H9 (cell line): Measurements from ENCODE around the gene PTRH1. TPM values are rescaled to one million over a fixed set of nuclear protein-coding genes. Genes with fewer than 3 reads are reported as not detected.

Source experiments
- DNase-seq: peaks from one replicate; pipeline ENCODE4 v3.0.0-alpha.2; 2017
- H2AFZ ChIP-seq: one replicate; pipeline ENCODE4 v1.6.1; 2013; ENCODE audit warnings: mild to moderate bottlenecking, low read length, control low read depth, moderate library complexity
- H2AK5ac ChIP-seq: 2 replicates; pipeline ENCODE4 v1.6.1; 2013; ENCODE audit warnings: low read length, control low read depth, mixed read lengths; ENCODE audit not compliant: insufficient read length
- H2BK120ac ChIP-seq: one replicate; pipeline ENCODE4 v1.6.1; 2013; ENCODE audit warnings: low read depth, mild to moderate bottlenecking, low read length, control low read depth, inconsistent platforms; ENCODE audit not compliant: poor library complexity, severe bottlenecking
- H2BK12ac ChIP-seq: 2 replicates; pipeline ENCODE4 v1.6.1; 2013; ENCODE audit warnings: low read length, control low read depth, mixed read lengths, low read depth; ENCODE audit not compliant: insufficient read length
- H2BK15ac ChIP-seq: 2 replicates; pipeline ENCODE4 v1.6.1; 2013; ENCODE audit warnings: low read depth, low read length, control low read depth
- H2BK20ac ChIP-seq: one replicate; pipeline ENCODE4 v1.6.1; 2013; ENCODE audit warnings: low read depth, mild to moderate bottlenecking, low read length, control low read depth, inconsistent platforms; ENCODE audit not compliant: poor library complexity, severe bottlenecking
- H2BK5ac ChIP-seq: 2 replicates; pipeline ENCODE4 v1.6.1; 2013; ENCODE audit warnings: low read length, control low read depth, mixed read lengths; ENCODE audit not compliant: insufficient read length
- H3K14ac ChIP-seq: 2 replicates; pipeline ENCODE4 v1.6.1; 2013; ENCODE audit warnings: low read length, control low read depth; ENCODE audit not compliant: insufficient read depth
- H3K18ac ChIP-seq: 2 replicates; pipeline ENCODE4 v1.6.1; 2013; ENCODE audit warnings: low read depth, mild to moderate bottlenecking, mixed read lengths, low read length, control low read depth; ENCODE audit not compliant: insufficient read length
- H3K23ac ChIP-seq: 2 replicates; pipeline ENCODE4 v1.6.1; 2013; ENCODE audit warnings: low read length, control low read depth, mixed read lengths, low read depth; ENCODE audit not compliant: insufficient read length
- H3K23me2 ChIP-seq: 2 replicates; pipeline ENCODE4 v1.6.1; 2013; ENCODE audit warnings: low read depth, mild to moderate bottlenecking, mixed read lengths, low read length, control low read depth; ENCODE audit not compliant: insufficient read length, poor library complexity, severe bottlenecking
- H3K27ac ChIP-seq: 2 replicates; pipeline ENCODE4 v1.5.1; 2013; ENCODE audit warnings: low read length, control low read depth, mixed read lengths, low read depth; ENCODE audit not compliant: insufficient read length
- H3K27me3 ChIP-seq: 2 replicates; pipeline ENCODE4 v1.6.1; 2013; ENCODE audit warnings: low read length, control low read depth, inconsistent platforms; ENCODE audit not compliant: insufficient read depth
- H3K4ac ChIP-seq: 2 replicates; pipeline ENCODE4 v1.6.1; 2013; ENCODE audit warnings: low read depth, mild to moderate bottlenecking, control low read depth, inconsistent platforms, low read length, moderate library complexity
- H3K4me1 ChIP-seq: 2 replicates; pipeline ENCODE4 v1.6.1; 2013; ENCODE audit warnings: low read length, control low read depth, inconsistent platforms; ENCODE audit not compliant: insufficient read depth
- H3K4me2 ChIP-seq: 2 replicates; pipeline ENCODE4 v1.6.1; 2013; ENCODE audit warnings: low read length, control low read depth, mixed read lengths; ENCODE audit not compliant: insufficient read length, insufficient read depth
- H3K56ac ChIP-seq: 2 replicates; pipeline ENCODE4 v1.6.1; 2013; ENCODE audit warnings: low read depth, mild to moderate bottlenecking, mixed read lengths, low read length, control low read depth; ENCODE audit not compliant: insufficient read length
- H3K79me1 ChIP-seq: 2 replicates; pipeline ENCODE4 v1.6.1; 2013; ENCODE audit warnings: low read depth, mild to moderate bottlenecking, moderate library complexity, low read length, control low read depth, inconsistent platforms; ENCODE audit not compliant: insufficient read depth, poor library complexity, severe bottlenecking
- H3K79me2 ChIP-seq: 2 replicates; pipeline ENCODE4 v1.6.1; 2013; ENCODE audit warnings: low read length, control low read depth, inconsistent platforms; ENCODE audit not compliant: insufficient read depth
- H3K9ac ChIP-seq: 2 replicates; pipeline ENCODE4 v1.6.1; 2013; ENCODE audit warnings: low read length, control low read depth, mixed read lengths; ENCODE audit not compliant: insufficient read length; ENCODE audit errors: extremely low read depth
- H3K9me3 ChIP-seq: one replicate; pipeline ENCODE4 v1.6.1; 2013; ENCODE audit warnings: low read depth, low read length, inconsistent platforms; ENCODE audit not compliant: control insufficient read depth
- H3T11ph ChIP-seq: one replicate; pipeline ENCODE4 v1.6.1; 2013; ENCODE audit warnings: mild to moderate bottlenecking, low read length, control low read depth, inconsistent platforms
- H4K20me1 ChIP-seq: one replicate; pipeline ENCODE4 v1.6.1; 2013; ENCODE audit not compliant: control insufficient read depth, insufficient read length, insufficient read depth
- H4K5ac ChIP-seq: 2 replicates; pipeline ENCODE4 v1.6.1; 2013; ENCODE audit warnings: low read depth, mild to moderate bottlenecking, mixed read lengths, low read length, control low read depth; ENCODE audit not compliant: insufficient read length
- H4K8ac ChIP-seq: replicated peaks from 2 replicates; pipeline ENCODE4 v1.6.1; 2013; ENCODE audit warnings: low read length, control low read depth, mixed read lengths, low read depth; ENCODE audit not compliant: insufficient read length
- H4K91ac ChIP-seq: 2 replicates; pipeline ENCODE4 v1.6.1; 2013; ENCODE audit warnings: low read depth, mild to moderate bottlenecking, moderate library complexity, mixed read lengths, low read length, control low read depth; ENCODE audit not compliant: insufficient read length
- H3K27ac Mint-ChIP-seq, 3 experiments: 2 replicates in 2 of 3; 3 replicates in 1 of 3; pipeline ENCODE4 v1.8.0; 2020 to 2021; ENCODE audit warnings: mixed read lengths in 3 of 3, mild to moderate bottlenecking in 1 of 3, moderate library complexity in 1 of 3
- H3K27me3 Mint-ChIP-seq: 2 replicates; pipeline ENCODE4 v1.8.0; 2021; ENCODE audit warnings: low read depth, mild to moderate bottlenecking, moderate library complexity, mixed read lengths
- H3K36me3 Mint-ChIP-seq, 3 experiments: 2 replicates in 2 of 3; 3 replicates in 1 of 3; pipeline ENCODE4 v1.8.0; 2020 to 2021; ENCODE audit warnings: low read depth in 3 of 3, mixed read lengths in 3 of 3; ENCODE audit not compliant: insufficient read depth in 1 of 3
- H3K4me1 Mint-ChIP-seq, 2 experiments: 2 replicates each; pipeline ENCODE4 v1.8.0; 2020; ENCODE audit warnings: mixed read lengths in 2 of 2
- H3K4me3 Mint-ChIP-seq, 2 experiments: 2 replicates in 1 of 2; 3 replicates in 1 of 2; pipeline ENCODE4 v1.8.0; 2020 to 2021; ENCODE audit warnings: mild to moderate bottlenecking in 2 of 2, mixed read lengths in 2 of 2, moderate library complexity in 1 of 2
- H3K9me3 Mint-ChIP-seq, 2 experiments: 2 replicates in 1 of 2; 3 replicates in 1 of 2; pipeline ENCODE4 v1.8.0; 2020; ENCODE audit warnings: mild to moderate bottlenecking in 2 of 2, mixed read lengths in 2 of 2, moderate library complexity in 1 of 2
- CTCF ChIP-seq: fragments of 200-600 bp; sonication (generic); conservative IDR thresholded peaks from 3 replicates; pipeline ENCODE4 v1.8.0; 2021; ENCODE audit warnings: antibody characterized with exemption, mild to moderate bottlenecking
- WGBS: extraction: QIAGEN DNeasy Blood & Tissue Kit; methylation state at CpG from one replicate; pipeline ENCODE4 v1.1.7; 2013; ENCODE audit warnings: missing lambda C conversion rate, low lambda C conversion rate, mixed read lengths; ENCODE audit not compliant: insufficient read length; ENCODE audit errors: extremely low coverage; 5-methylcytosine and 5-hydroxymethylcytosine counted together
- total RNA-seq: library from RNA; stranded (reverse); gene quantifications from 2 replicates; pipeline ENCODE4 v1.2.1, GENCODE V29; 2021

PTRH1 gene
- total RNA-seq, 1 experiment from 2014 or later: 10.9 TPM

DNA sequence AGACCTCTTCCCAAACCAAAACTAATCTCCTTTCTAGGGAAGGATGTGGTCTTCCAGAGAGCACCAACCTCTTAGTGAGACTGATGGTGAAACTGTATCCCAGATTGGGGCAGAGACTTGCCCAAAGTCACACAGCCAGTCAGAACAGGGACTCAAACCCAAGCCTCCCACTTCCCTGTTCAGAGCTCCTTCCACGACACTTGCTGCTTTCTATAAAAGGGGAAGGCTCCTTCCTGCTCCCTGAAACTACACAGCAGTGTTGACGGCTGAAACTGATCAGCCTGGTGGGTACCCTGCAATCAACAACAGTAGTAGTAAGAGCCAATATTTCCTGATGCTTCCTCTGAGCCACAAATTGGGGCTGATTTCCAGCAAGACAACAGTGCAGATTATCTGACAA is 18.2 kb upstream of the PTRH1 start:
- H3K4ac ChIP-seq: no peak overlapping the region
- no peaks in the 10 kb centered on the region for H3K4me1 ChIP-seq
- H2BK120ac ChIP-seq: no peak overlapping the region
- no peak overlapping the region for H2BK12ac ChIP-seq
- H3K36me3 Mint-ChIP-seq: no peaks in the 10 kb centered on the region; a peak in 1 of 7 replicates
- H2AFZ ChIP-seq: no peak overlapping the region
- no peaks in the 10 kb centered on the region for H3K9me3 Mint-ChIP-seq
- no peak overlapping the region for H3K27ac ChIP-seq
- no peak overlapping the region for H3K27ac Mint-ChIP-seq
- H3T11ph ChIP-seq: no peak overlapping the region
- H2BK20ac ChIP-seq: no peak overlapping the region
- no peak overlapping the region for H3K9ac ChIP-seq
- no peaks in the 10 kb centered on the region for H3K23me2 ChIP-seq
- no peak overlapping the region for H4K5ac ChIP-seq
- WGBS: no CpG with 5 or more reads among the region's 2 CpGs
- no peak overlapping the region for H3K56ac ChIP-seq
- no peaks in the 10 kb centered on the region for H3K79me2 ChIP-seq
- H3K9me3 ChIP-seq: no peaks in the 10 kb centered on the region
- no peak overlapping the region for H4K91ac ChIP-seq
- no peak for DNase-seq
- H3K79me1 ChIP-seq: no peaks in the 10 kb centered on the region
- H2BK5ac ChIP-seq: no peak overlapping the region
- no peak overlapping the region for H3K14ac ChIP-seq
- H3K4me3 Mint-ChIP-seq: no peak overlapping the region; a peak in 1 of 5 replicates
- peaks cover 9 to 10% of the 10 kb centered on the region in 2 experiments for H3K4me1 Mint-ChIP-seq
- H2AK5ac ChIP-seq: no peak overlapping the region
- H3K18ac ChIP-seq: no peak overlapping the region
- H3K27me3 Mint-ChIP-seq: peaks cover 13% of the 10 kb centered on the region
- no peak overlapping the region for H4K8ac ChIP-seq
- H3K27me3 ChIP-seq: no peaks in the 10 kb centered on the region
- no peak overlapping the region for H2BK15ac ChIP-seq
- no peak for TF ChIP-seq CTCF
- no peaks in the 10 kb centered on the region for H4K20me1 ChIP-seq
- no peak overlapping the region for H3K23ac ChIP-seq
- no peak overlapping the region for H3K4me2 ChIP-seq
